ENCODE results near the gene SLC45A2.
"Not testable (repeated sequence)": the region's sequence is repeated elsewhere in the genome, so short reads cannot be mapped to it uniquely, and the experiment has no call there.

Gene SLC45A2

GRCh38 chr5:33964132-33964700 lies 20.3 kb downstream of the SLC45A2 start:
- FAIRE-seq, result no peak

GRCh38 chr5:33958176-33958575 lies 26.3 kb downstream of the SLC45A2 start:
- FAIRE-seq, result no peak

- no peak for FAIRE-seq
Measured at GRCh38 chr5:33957577-33958150, 26.8 kb downstream of the SLC45A2 start.

GRCh38 chr5:33952175-33952574 lies 32.3 kb downstream of the SLC45A2 start:
- not testable (repeated sequence) for FAIRE-seq

- FAIRE-seq, result no peak
Measured at GRCh38 chr5:33944543-33945132, 39.9 kb downstream of the SLC45A2 start.

GRCh38 chr5:33941090-33941489 lies 43.4 kb downstream of the SLC45A2 start:
- no peak for FAIRE-seq

- FAIRE-seq, result no peak
Measured at GRCh38 chr5:33939556-33940262, 44.8 kb downstream of the SLC45A2 start.

- FAIRE-seq, result no peak
Measured at GRCh38 chr5:33938881-33939280, 45.6 kb downstream of the SLC45A2 start.

GRCh38 chr5:33938507-33938796 lies 46.0 kb downstream of the SLC45A2 start:
- no peak for FAIRE-seq

GRCh38 chr5:33937707-33938506 lies 46.6 kb downstream of the SLC45A2 start:
- FAIRE-seq, result no peak

GRCh38 chr5:33937017-33937706 lies 47.3 kb downstream of the SLC45A2 start:
- no peak for FAIRE-seq

GRCh38 chr5:33936381-33937016 lies 48.0 kb downstream of the SLC45A2 start, which contains the start of gene RXFP3:
Gene RXFP3 (plus strand): TSS chr5:33936386. CDS start chr5:33936741, 355 bp downstream.
- FAIRE-seq, result no peak

GRCh38 chr5:33936004-33936380 lies 48.5 kb downstream of the SLC45A2 start:
- no peak for FAIRE-seq

- FAIRE-seq, result no peak
Measured at GRCh38 chr5:33934176-33934575, 50.3 kb downstream of the SLC45A2 start.

- no peak for FAIRE-seq
Measured at GRCh38 chr5:33933723-33934169, 50.7 kb downstream of the SLC45A2 start.

- no peak for FAIRE-seq
Measured at GRCh38 chr5:33931136-33931535, 53.4 kb downstream of the SLC45A2 start.

- no peak for FAIRE-seq
Measured at GRCh38 chr5:33929925-33930690, 54.4 kb downstream of the SLC45A2 start.

GRCh38 chr5:33928283-33928682 lies 56.2 kb downstream of the SLC45A2 start:
- no peak for FAIRE-seq

- no peak for FAIRE-seq
Measured at GRCh38 chr5:33927685-33928084, 56.8 kb downstream of the SLC45A2 start.

- no peak for FAIRE-seq
Measured at GRCh38 chr5:33925278-33925677, 59.2 kb downstream of the SLC45A2 start.

GRCh38 chr5:33921002-33921401 lies 63.5 kb downstream of the SLC45A2 start:
- FAIRE-seq, result no peak

Measured in colon (tissue), 2 donors.